Measurements from ENCODE around the gene FTCD. TPM values are rescaled to one million over a fixed set of nuclear protein-coding genes. Genes with fewer than 3 reads are reported as not detected.
"Not testable (repeated sequence)": the region's sequence is repeated elsewhere in the genome, so short reads cannot be mapped to it uniquely, and the experiment has no call there.

Gene FTCD
- total RNA-seq, 1 experiment from 2014 or later = not detected

- Histone ChIP-seq H3K27me3 (no peaks in the 10 kb centered on the region), H3K4me3 (no peak overlapping the region), H3K4me1 (no peaks in the 10 kb centered on the region), H3K27ac (no peak overlapping the region), H3K36me3 (no peaks in the 10 kb centered on the region), H3K9me3 (replicated peaks) (no peaks in the 10 kb centered on the region)
- peak in 1 of 2 experiments; percentile 0 for DNase-seq
Measured at GRCh38 chr21:46113497-46114176, 41.7 kb downstream of the FTCD start.

- peak in 1 of 2 experiments; percentile 0 for DNase-seq
- Histone ChIP-seq H3K27ac (no peak overlapping the region), H3K4me3 (no peak overlapping the region), H3K36me3 (no peaks in the 10 kb centered on the region), H3K27me3 (no peaks in the 10 kb centered on the region), H3K9me3 (replicated peaks) (no peaks in the 10 kb centered on the region), H3K4me1 (no peaks in the 10 kb centered on the region)
Measured at GRCh38 chr21:46112725-46113215, 42.6 kb downstream of the FTCD start.

GRCh38 chr21:46111857-46112724, 43.3 kb downstream of the FTCD start:
- Histone ChIP-seq H3K4me1 (no peaks in the 10 kb centered on the region), H3K9me3 (replicated peaks) (no peaks in the 10 kb centered on the region), H3K4me3 (no peak overlapping the region), H3K36me3 (no peaks in the 10 kb centered on the region), H3K27me3 (no peaks in the 10 kb centered on the region), H3K27ac (no peak overlapping the region)
- DNase-seq = peak in 1 of 2 experiments; percentile 1

GRCh38 chr21:46111193-46111571, 44.2 kb downstream of the FTCD start:
- no peaks in the 10 kb centered on the region for H3K27me3 ChIP-seq
- no peaks in the 10 kb centered on the region for H3K9me3 ChIP-seq (replicated peaks)
- H3K27ac ChIP-seq = no peak overlapping the region
- no peak overlapping the region for H3K4me3 ChIP-seq
- no peaks in the 10 kb centered on the region for H3K4me1 ChIP-seq
- DNase-seq = peak in 1 of 2 experiments; percentile 0
- no peaks in the 10 kb centered on the region for H3K36me3 ChIP-seq

- Histone ChIP-seq H3K4me3 (no peak overlapping the region), H3K36me3 (no peaks in the 10 kb centered on the region), H3K27me3 (no peaks in the 10 kb centered on the region), H3K27ac (no peak overlapping the region), H3K9me3 (replicated peaks) (no peaks in the 10 kb centered on the region), H3K4me1 (no peaks in the 10 kb centered on the region)
- peak in 1 of 2 experiments; percentile 0 for DNase-seq
Measured at GRCh38 chr21:46110499-46111192, 44.7 kb downstream of the FTCD start.

GRCh38 chr21:46109313-46110221, 45.8 kb downstream of the FTCD start:
- Histone ChIP-seq H3K27ac (no peak overlapping the region), H3K4me3 (no peak overlapping the region), H3K4me1 (no peaks in the 10 kb centered on the region), H3K9me3 (replicated peaks) (no peaks in the 10 kb centered on the region), H3K27me3 (no peaks in the 10 kb centered on the region), H3K36me3 (no peaks in the 10 kb centered on the region)
- peak in 1 of 2 experiments; percentile 0 for DNase-seq

- no peak for DNase-seq
- Histone ChIP-seq H3K27ac (no peak overlapping the region), H3K27me3 (no peaks in the 10 kb centered on the region), H3K36me3 (no peaks in the 10 kb centered on the region), H3K9me3 (replicated peaks) (no peaks in the 10 kb centered on the region), H3K4me3 (no peak overlapping the region), H3K4me1 (no peaks in the 10 kb centered on the region)
Measured at GRCh38 chr21:46108827-46109312, 46.5 kb downstream of the FTCD start.

GRCh38 chr21:46107376-46107775, 48.0 kb downstream of the FTCD start:
- H3K9me3 ChIP-seq (replicated peaks); H3K27me3 ChIP-seq; DNase-seq; H3K36me3 ChIP-seq; H3K4me3 ChIP-seq; H3K27ac ChIP-seq; H3K4me1 ChIP-seq: not testable (repeated sequence)

- no peaks in the 10 kb centered on the region for H3K36me3 ChIP-seq
Measured at GRCh38 chr21:46104104-46104503, 51.3 kb downstream of the FTCD start.

GRCh38 chr21:46100906-46101305, 54.5 kb downstream of the FTCD start:
- Histone ChIP-seq H3K36me3 (no peaks in the 10 kb centered on the region), H3K27ac (no peak overlapping the region), H3K9me3 (replicated peaks) (no peaks in the 10 kb centered on the region), H3K4me1 (no peaks in the 10 kb centered on the region), H3K27me3 (no peaks in the 10 kb centered on the region), H3K4me3 (no peak overlapping the region)
- no peak for DNase-seq

More at GRCh38 chr21:46104104-46104503, 51.3 kb downstream of the FTCD start:
- no peaks in the 10 kb centered on the region for H3K4me1 ChIP-seq
- no peak for DNase-seq
- no peaks in the 10 kb centered on the region for H3K27me3 ChIP-seq
- no peaks in the 10 kb centered on the region for H3K9me3 ChIP-seq (replicated peaks)
- no peak overlapping the region for H3K27ac ChIP-seq
- H3K4me3 ChIP-seq = no peak overlapping the region

- Histone ChIP-seq H3K36me3 (no peaks in the 10 kb centered on the region), H3K27ac (no peak overlapping the region), H3K27me3 (no peaks in the 10 kb centered on the region), H3K4me3 (no peak overlapping the region), H3K4me1 (no peaks in the 10 kb centered on the region), H3K9me3 (replicated peaks) (no peaks in the 10 kb centered on the region)
- no peak for DNase-seq
Measured at GRCh38 chr21:46100426-46100825, 55.0 kb downstream of the FTCD start.

- Histone ChIP-seq H3K27ac (no peak overlapping the region), H3K4me3 (no peak overlapping the region), H3K9me3 (replicated peaks) (no peaks in the 10 kb centered on the region), H3K36me3 (no peaks in the 10 kb centered on the region), H3K4me1 (no peaks in the 10 kb centered on the region), H3K27me3 (no peaks in the 10 kb centered on the region)
- no peak for DNase-seq
Measured at GRCh38 chr21:46100020-46100419, 55.4 kb downstream of the FTCD start.

- Histone ChIP-seq H3K27me3 (no peaks in the 10 kb centered on the region), H3K4me3 (no peak overlapping the region), H3K9me3 (replicated peaks) (no peaks in the 10 kb centered on the region), H3K4me1 (no peaks in the 10 kb centered on the region), H3K36me3 (no peaks in the 10 kb centered on the region), H3K27ac (no peak overlapping the region)
- DNase-seq = no peak
Measured at GRCh38 chr21:46099476-46099875, 55.9 kb downstream of the FTCD start.
